MCF 10A (cell line): ENCODE data around the gene PRDM5. TPM values are rescaled to one million over a fixed set of nuclear protein-coding genes. Genes with fewer than 3 reads are reported as not detected.

ENCODE experiments used
- BruUV-seq: library from RNA; stranded (reverse); fragments of 400-500 nt; replicated peaks from 2 replicates; lab custom pipeline; 2021; lab: Mats Ljungman, UMichigan
- CTCF ChIA-PET: fragments of 300-600 bp; sonication (Branson Sonifier 250); formaldehyde crosslinking; extraction: SDS; loops from one replicate; lab custom pipeline; 2021; ENCODE audit warnings: antibody characterized with exemption, inconsistent platforms; lab: Yijun Ruan, JAX
- POLR2A ChIA-PET: fragments of 300-600, 350-650 bp; sonication (Branson Sonifier 250); formaldehyde crosslinking; extraction: SDS; loops from one replicate; lab custom pipeline; 2020; ENCODE audit warnings: antibody characterized with exemption, inconsistent platforms; lab: Yijun Ruan, JAX
- DNase-seq: peaks from one replicate; pipeline ENCODE4 v3.0.0-alpha.2; 2018; ENCODE audit not compliant: unreplicated experiment
- H3K27ac Mint-ChIP-seq: one replicate; pipeline ENCODE4 v1.8.0; 2022; ENCODE audit warnings: mild to moderate bottlenecking, low read depth, mixed read lengths; ENCODE audit not compliant: unreplicated experiment
- H3K27me3 Mint-ChIP-seq: one replicate; pipeline ENCODE4 v1.8.0; 2022; ENCODE audit warnings: mixed read lengths; ENCODE audit not compliant: insufficient read depth, unreplicated experiment
- H3K36me3 Mint-ChIP-seq: one replicate; pipeline ENCODE4 v1.8.0; 2022; ENCODE audit warnings: mild to moderate bottlenecking, moderate library complexity, mixed read lengths; ENCODE audit not compliant: insufficient read depth, unreplicated experiment
- H3K4me1 Mint-ChIP-seq: one replicate; pipeline ENCODE4 v1.8.0; 2022; ENCODE audit warnings: mixed read lengths; ENCODE audit not compliant: insufficient read depth, unreplicated experiment
- H3K4me3 Mint-ChIP-seq: one replicate; pipeline ENCODE4 v1.8.0; 2022; ENCODE audit warnings: mild to moderate bottlenecking, moderate library complexity, mixed read lengths; ENCODE audit not compliant: unreplicated experiment
- H3K9me3 Mint-ChIP-seq: one replicate; pipeline ENCODE4 v1.8.0; 2022; ENCODE audit warnings: mixed read lengths; ENCODE audit not compliant: unreplicated experiment
- CTCF ChIP-seq: fragments of 200-600 bp; IDR thresholded peaks from one replicate; pipeline ENCODE4 v1.8.0; 2022; ENCODE audit warnings: antibody characterized with exemption, mild to moderate bottlenecking; ENCODE audit not compliant: unreplicated experiment
- intact Hi-C: fragments of 100-400 bp; cut with micrococcal nuclease; formaldehyde crosslinking; loops from 2 replicates; pipeline ENCODE4 v1.14.1; 2022
- total RNA-seq: library from RNA; stranded (reverse); gene quantifications from 2 replicates; pipeline ENCODE4 v1.2.3, GENCODE V29; 2022

Gene PRDM5
- total RNA-seq, 1 experiment from 2014 or later, result 7.3 TPM

DNA sequence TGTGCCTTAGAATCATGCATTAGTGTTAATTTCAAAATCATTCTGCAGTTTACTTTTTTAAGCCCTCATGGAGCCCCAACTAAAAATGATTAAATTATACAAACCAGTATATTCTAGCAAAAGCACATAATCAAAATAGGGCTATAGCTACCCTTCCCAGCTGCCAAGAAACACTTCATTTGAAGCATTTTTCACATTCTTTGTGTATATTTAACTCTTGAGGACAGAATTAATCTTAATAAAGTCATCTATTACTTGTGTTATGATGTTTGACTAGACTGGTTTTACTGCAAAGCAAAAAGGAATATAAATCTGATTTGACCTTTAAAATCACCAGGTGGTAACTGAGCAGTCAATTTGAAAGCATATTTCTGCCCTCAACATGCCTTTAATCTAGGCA, 145.1 kb downstream of the PRDM5 start:
- no peaks in the 10 kb centered on the region for H3K27me3 Mint-ChIP-seq
- no peaks in the 10 kb centered on the region for H3K9me3 Mint-ChIP-seq
- no peak overlapping the region for H3K27ac Mint-ChIP-seq
- BruUV-seq, result no TSS peak
- intact Hi-C loops, result no loop called here
- ChIA-PET CTCF (interaction anchor here (0.6 kb wide), 1 partner anchor 207 kb away, joined by 4 read pairs; no protein-coding TSS in a partner anchor), POLR2A (no interaction called here)
- H3K36me3 Mint-ChIP-seq, result no peaks in the 10 kb centered on the region
- no peak for DNase-seq
- no peaks in the 10 kb centered on the region for H3K4me1 Mint-ChIP-seq
- no peak for TF ChIP-seq CTCF
- no peak overlapping the region for H3K4me3 Mint-ChIP-seq

GRCh38 chr4:120775431-120775830, 147.1 kb downstream of the PRDM5 start:
- POLR2A ChIA-PET, result no interaction called here
- CTCF ChIA-PET, result no interaction called here
- H3K36me3 Mint-ChIP-seq, result no peaks in the 10 kb centered on the region
- intact Hi-C loops, result no loop called here
- no peaks in the 10 kb centered on the region for H3K4me1 Mint-ChIP-seq
- H3K4me3 Mint-ChIP-seq, result no peak overlapping the region
- H3K9me3 Mint-ChIP-seq, result no peaks in the 10 kb centered on the region
- no peak overlapping the region for H3K27ac Mint-ChIP-seq
- no peaks in the 10 kb centered on the region for H3K27me3 Mint-ChIP-seq
- no peak for TF ChIP-seq CTCF
- DNase-seq, result no peak
- no TSS peak for BruUV-seq

GRCh38 chr4:120773641-120774040, 148.9 kb downstream of the PRDM5 start:
- Mint-ChIP-seq H3K27ac (no peak overlapping the region), H3K4me3 (no peak overlapping the region), H3K36me3 (no peaks in the 10 kb centered on the region), H3K27me3 (no peaks in the 10 kb centered on the region), H3K4me1 (peaks cover 6% of the 10 kb centered on the region), H3K9me3 (no peaks in the 10 kb centered on the region)
- DNase-seq, result no peak
- POLR2A ChIA-PET, result interaction anchor here (1.4 kb wide), 1 partner anchor 13 kb away, joined by 4 read pairs; no protein-coding TSS in a partner anchor
- CTCF ChIA-PET, result interaction anchor here (0.5 kb wide), 1 partner anchor 344 kb away, joined by 3 read pairs; no protein-coding TSS in a partner anchor
- BruUV-seq, result no TSS peak
- intact Hi-C loops, result no loop called here
- no peak for TF ChIP-seq CTCF

DNA sequence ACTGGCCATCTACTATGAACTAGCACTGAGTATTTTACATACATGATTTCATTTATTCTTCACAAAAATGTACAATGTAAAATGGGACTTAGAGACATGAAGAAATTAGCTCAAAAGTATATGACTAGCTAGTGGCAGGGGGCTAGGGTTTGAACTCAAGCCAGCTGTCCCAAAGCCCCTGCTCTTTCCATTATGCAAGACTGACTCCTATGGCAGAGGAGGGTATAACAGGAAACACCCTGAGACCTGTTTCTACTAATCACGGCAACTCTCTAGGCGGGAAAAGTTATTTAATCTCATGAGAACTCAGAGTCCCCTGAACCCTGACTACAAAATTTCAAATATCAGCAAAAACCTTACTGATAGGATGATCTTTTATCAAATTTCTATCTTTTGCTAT, 150.6 kb downstream of the PRDM5 start:
- H3K4me1 Mint-ChIP-seq, result peaks cover 6% of the 10 kb centered on the region
- no peak overlapping the region for H3K4me3 Mint-ChIP-seq
- H3K27me3 Mint-ChIP-seq, result no peaks in the 10 kb centered on the region
- BruUV-seq, result no TSS peak
- intact Hi-C loops, result no loop called here
- ChIA-PET POLR2A (no interaction called here), CTCF (no interaction called here)
- no peaks in the 10 kb centered on the region for H3K9me3 Mint-ChIP-seq
- no peak for TF ChIP-seq CTCF
- DNase-seq, result no peak
- no peak overlapping the region for H3K27ac Mint-ChIP-seq
- no peaks in the 10 kb centered on the region for H3K36me3 Mint-ChIP-seq
